IPS-15b (cell line): ENCODE measurements around the gene CDK5RAP2.

ENCODE experiments used
- H3K27me3 ChIP-seq: one replicate; pipeline ENCODE4 v1.6.1; 2013; ENCODE audit warnings: low read length; ENCODE audit not compliant: control insufficient read depth, insufficient read depth
- H3K36me3 ChIP-seq: one replicate; pipeline ENCODE4 v1.6.1; 2013; ENCODE audit warnings: low read length; ENCODE audit not compliant: control insufficient read depth, insufficient read depth
- H3K4me1 ChIP-seq: one replicate; pipeline ENCODE4 v1.6.1; 2013; ENCODE audit warnings: mild to moderate bottlenecking, low read length; ENCODE audit not compliant: control insufficient read depth, insufficient read depth
- H3K4me3 ChIP-seq: one replicate; pipeline ENCODE4 v1.5.1; 2013; ENCODE audit warnings: low read depth, low read length
- H3K9ac ChIP-seq: one replicate; pipeline ENCODE4 v1.6.1; 2013; ENCODE audit warnings: low read depth, mild to moderate bottlenecking, low read length
- H3K9me3 ChIP-seq: one replicate; pipeline ENCODE4 v1.6.1; 2013; ENCODE audit warnings: mild to moderate bottlenecking, low read length; ENCODE audit not compliant: control insufficient read depth, insufficient read depth

The CDK5RAP2 gene

GRCh38 chr9:120579139-120580050, 572 bp downstream of the CDK5RAP2 start:
- H3K27me3 ChIP-seq: no peaks in the 10 kb centered on the region
- peaks cover 3% of the 10 kb centered on the region for H3K36me3 ChIP-seq
- peak overlapping the region; percentile 73 for H3K9ac ChIP-seq
- peaks cover 3% of the 10 kb centered on the region for H3K4me1 ChIP-seq
- H3K9me3 ChIP-seq: no peaks in the 10 kb centered on the region
- peak overlapping the region; percentile 63 for H3K4me3 ChIP-seq

- H3K4me1 ChIP-seq: peaks cover 3% of the 10 kb centered on the region
- peaks cover 14% of the 10 kb centered on the region for H3K36me3 ChIP-seq
- H3K27me3 ChIP-seq: no peaks in the 10 kb centered on the region
- H3K4me3 ChIP-seq: no peak overlapping the region
- H3K9ac ChIP-seq: no peak overlapping the region
- H3K9me3 ChIP-seq: no peaks in the 10 kb centered on the region
Observed at GRCh38 chr9:120574473-120574872, 5.5 kb downstream of the CDK5RAP2 start.

GRCh38 chr9:120572472-120572871, 7.5 kb downstream of the CDK5RAP2 start:
- no peaks in the 10 kb centered on the region for H3K9me3 ChIP-seq
- H3K27me3 ChIP-seq: no peaks in the 10 kb centered on the region
- no peaks in the 10 kb centered on the region for H3K4me1 ChIP-seq
- H3K9ac ChIP-seq: no peak overlapping the region
- peaks cover 18% of the 10 kb centered on the region for H3K36me3 ChIP-seq
- no peak overlapping the region for H3K4me3 ChIP-seq

- Histone ChIP-seq H3K9me3 (no peaks in the 10 kb centered on the region), H3K27me3 (no peaks in the 10 kb centered on the region), H3K4me3 (no peak overlapping the region), H3K4me1 (no peaks in the 10 kb centered on the region), H3K36me3 (peaks cover 18% of the 10 kb centered on the region), H3K9ac (no peak overlapping the region)
Observed at GRCh38 chr9:120571443-120572257, 8.3 kb downstream of the CDK5RAP2 start.

GRCh38 chr9:120570296-120570695, 9.7 kb downstream of the CDK5RAP2 start:
- H3K27me3 ChIP-seq: no peaks in the 10 kb centered on the region
- peaks cover 18% of the 10 kb centered on the region for H3K36me3 ChIP-seq
- no peak overlapping the region for H3K4me3 ChIP-seq
- H3K9ac ChIP-seq: no peak overlapping the region
- H3K4me1 ChIP-seq: no peaks in the 10 kb centered on the region
- H3K9me3 ChIP-seq: no peaks in the 10 kb centered on the region

- Histone ChIP-seq H3K36me3 (peaks cover 18% of the 10 kb centered on the region), H3K27me3 (no peaks in the 10 kb centered on the region), H3K4me3 (no peak overlapping the region), H3K4me1 (no peaks in the 10 kb centered on the region), H3K9me3 (no peaks in the 10 kb centered on the region), H3K9ac (no peak overlapping the region)
Observed at GRCh38 chr9:120569556-120569955, 10.4 kb downstream of the CDK5RAP2 start.

- H3K9ac ChIP-seq: no peak overlapping the region
- peaks cover 18% of the 10 kb centered on the region for H3K36me3 ChIP-seq
- H3K4me3 ChIP-seq: no peak overlapping the region
- H3K4me1 ChIP-seq: no peaks in the 10 kb centered on the region
- no peaks in the 10 kb centered on the region for H3K9me3 ChIP-seq
- no peaks in the 10 kb centered on the region for H3K27me3 ChIP-seq
Observed at GRCh38 chr9:120568816-120569215, 11.2 kb downstream of the CDK5RAP2 start.

- Histone ChIP-seq H3K36me3 (peaks cover 24% of the 10 kb centered on the region), H3K9me3 (no peaks in the 10 kb centered on the region), H3K27me3 (no peaks in the 10 kb centered on the region), H3K4me3 (no peak overlapping the region), H3K9ac (no peak overlapping the region), H3K4me1 (no peaks in the 10 kb centered on the region)
Observed at GRCh38 chr9:120567874-120568273, 12.1 kb downstream of the CDK5RAP2 start.

- Histone ChIP-seq H3K4me1 (no peaks in the 10 kb centered on the region), H3K27me3 (no peaks in the 10 kb centered on the region), H3K4me3 (no peak overlapping the region), H3K9me3 (no peaks in the 10 kb centered on the region), H3K36me3 (peaks cover 24% of the 10 kb centered on the region), H3K9ac (no peak overlapping the region)
Observed at GRCh38 chr9:120567081-120567480, 12.9 kb downstream of the CDK5RAP2 start.

GRCh38 chr9:120564589-120564988, 15.4 kb downstream of the CDK5RAP2 start:
- H3K9ac ChIP-seq: no peak overlapping the region
- peaks cover 14% of the 10 kb centered on the region for H3K36me3 ChIP-seq
- H3K27me3 ChIP-seq: no peaks in the 10 kb centered on the region
- H3K9me3 ChIP-seq: no peaks in the 10 kb centered on the region
- no peaks in the 10 kb centered on the region for H3K4me1 ChIP-seq
- no peak overlapping the region for H3K4me3 ChIP-seq

- no peaks in the 10 kb centered on the region for H3K27me3 ChIP-seq
- H3K9me3 ChIP-seq: no peaks in the 10 kb centered on the region
- no peaks in the 10 kb centered on the region for H3K4me1 ChIP-seq
- H3K9ac ChIP-seq: no peak overlapping the region
- peaks cover 8% of the 10 kb centered on the region for H3K36me3 ChIP-seq
- no peak overlapping the region for H3K4me3 ChIP-seq
Observed at GRCh38 chr9:120562861-120563443, 17.0 kb downstream of the CDK5RAP2 start.
